ENCODE measurements around the gene MRPL44.
"Not testable (repeated sequence)": the region's sequence is repeated elsewhere in the genome, so short reads cannot be mapped to it uniquely, and the experiment has no call there.

MRPL44 gene

DNA sequence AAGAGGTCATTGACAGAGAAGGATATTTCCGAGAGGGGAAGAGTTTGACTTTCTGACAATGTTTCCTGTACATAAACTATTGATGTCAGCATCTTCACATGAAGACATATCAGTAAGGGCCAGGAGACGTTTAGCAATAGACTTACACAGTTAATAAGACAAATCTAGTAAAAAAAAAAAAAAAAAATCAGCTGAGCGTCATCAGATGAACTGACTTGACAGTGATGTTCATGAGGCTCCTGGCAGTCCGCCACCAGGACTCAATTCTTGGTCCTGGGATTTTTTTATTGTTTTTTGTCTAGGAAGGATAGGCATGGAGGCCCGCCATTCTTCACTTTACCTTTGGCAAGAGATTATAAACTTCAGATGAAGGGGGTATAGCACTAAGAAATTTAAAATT is 14.5 kb downstream of the MRPL44 start:
- no peak for DNase-seq

DNA sequence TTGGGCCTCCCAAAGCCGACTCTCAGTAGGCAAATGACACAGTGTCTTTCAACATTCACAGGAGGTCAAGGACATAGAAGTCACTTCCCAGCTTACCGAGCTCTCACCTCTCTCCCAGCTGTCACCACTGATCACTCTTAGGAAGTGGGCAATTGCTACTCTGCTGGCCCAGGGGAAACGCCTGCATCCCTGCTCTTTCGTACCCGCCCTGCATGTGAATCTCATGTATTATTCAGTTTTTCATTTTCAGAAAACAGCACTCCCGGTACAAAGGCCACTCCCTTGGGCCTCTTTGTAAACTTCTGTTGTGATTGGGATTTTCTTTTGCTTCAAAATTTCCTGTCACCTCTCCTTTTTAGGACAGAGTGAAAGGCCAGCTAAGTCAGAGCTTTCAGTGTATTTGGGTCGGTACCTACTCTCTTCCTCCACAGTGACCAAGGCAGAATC is 15.4 kb downstream of the MRPL44 start:
- DNase-seq = no peak

DNA sequence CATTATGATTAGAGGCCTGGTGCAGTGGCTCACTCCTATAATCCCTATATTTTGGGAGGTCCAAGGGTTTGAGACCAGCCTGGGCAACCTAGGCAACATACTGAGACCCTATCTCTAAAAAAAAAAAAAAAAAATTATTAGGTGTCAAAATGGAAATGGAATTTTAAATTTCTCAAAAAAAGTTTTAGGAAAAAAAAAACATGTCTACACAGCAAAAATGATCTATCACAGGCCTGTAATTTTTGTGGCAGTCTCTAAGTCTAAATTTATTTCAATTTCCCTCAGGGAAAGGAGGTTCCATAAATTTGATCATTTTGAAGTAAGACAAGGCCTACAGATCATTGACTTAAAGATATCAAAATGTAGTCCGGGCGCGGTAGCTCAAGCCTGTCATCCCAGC is 16.3 kb downstream of the MRPL44 start:
- DNase-seq = no peak

DNA sequence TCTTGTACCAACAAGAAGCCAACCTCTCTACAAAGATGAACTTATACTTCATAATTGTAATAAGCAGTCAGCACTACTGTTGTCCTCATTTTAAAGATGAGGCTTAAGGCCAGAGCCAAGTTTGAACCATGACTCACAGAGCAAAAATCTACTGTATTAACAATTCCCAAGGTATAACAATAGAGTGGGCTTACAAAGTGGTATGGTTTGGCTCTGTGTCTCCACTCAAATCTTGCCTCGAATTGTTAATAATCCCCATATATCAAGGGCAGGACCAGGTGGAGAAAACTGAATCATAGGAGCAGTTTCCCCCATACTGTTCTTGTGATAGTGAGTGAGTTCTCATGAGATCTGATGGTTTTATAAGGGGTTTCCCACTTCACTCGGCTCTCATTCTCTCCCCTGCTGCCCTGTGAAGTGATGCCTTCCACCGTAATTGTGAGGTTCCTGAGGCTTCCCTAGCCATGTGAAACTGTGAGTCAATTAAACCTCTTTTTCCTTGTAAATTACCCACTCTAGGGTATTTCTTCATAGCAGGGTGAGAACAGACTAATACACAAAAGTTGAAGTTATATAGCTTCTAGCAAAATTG is 19.5 kb downstream of the MRPL44 start:
- DNase-seq = no peak

DNA sequence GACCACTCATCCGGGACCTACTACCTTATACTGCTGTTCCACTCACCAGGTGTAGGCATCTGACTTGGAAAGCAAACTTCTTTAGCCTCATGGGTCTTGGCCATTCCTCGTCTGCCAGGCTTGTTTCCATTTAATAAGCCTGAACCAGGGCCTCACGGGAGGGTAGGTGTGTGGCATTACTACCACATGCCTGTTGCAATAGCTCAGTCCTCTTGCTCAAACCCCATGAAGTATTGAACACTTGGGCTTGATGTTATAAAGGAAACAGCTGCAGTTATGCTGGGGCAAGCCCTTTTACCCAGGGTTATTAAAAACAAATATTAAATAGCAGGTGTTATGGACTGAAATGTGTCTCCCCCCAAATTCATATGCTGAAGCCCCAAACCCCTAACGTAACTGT is 21.2 kb downstream of the MRPL44 start:
- no peak for DNase-seq

DNA sequence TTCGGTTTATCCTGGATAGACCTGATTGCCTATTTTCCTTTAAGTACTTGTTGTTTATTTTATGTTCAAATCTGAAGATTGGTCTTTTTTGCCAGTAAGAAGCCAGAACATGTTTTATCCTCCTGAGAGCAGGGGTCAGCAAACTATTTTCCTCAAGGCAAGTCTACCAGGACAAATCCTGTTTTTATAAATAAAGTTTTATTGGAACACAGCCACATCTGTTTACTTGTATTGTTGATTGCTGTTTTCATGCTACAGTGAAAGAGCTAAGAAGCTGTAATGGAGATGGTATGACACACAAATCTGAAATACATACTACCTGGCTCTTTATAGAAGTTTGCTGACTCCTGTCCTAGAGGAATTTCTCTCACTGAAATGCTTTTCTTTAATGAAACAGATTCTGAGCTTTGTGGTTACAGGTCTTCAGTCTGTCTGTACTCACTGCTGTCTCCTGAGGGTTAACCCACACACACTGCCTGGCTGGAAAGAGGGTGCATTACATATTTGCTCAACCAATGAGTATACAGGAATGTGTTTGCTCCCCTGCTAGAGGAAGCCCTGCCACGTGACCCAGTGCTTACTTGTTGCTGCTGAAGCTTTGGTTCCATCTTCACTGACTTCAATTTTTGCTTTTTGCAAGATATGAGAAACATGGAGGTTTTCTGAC is 22.6 kb downstream of the MRPL44 start:
- DNase-seq = no peak

DNA sequence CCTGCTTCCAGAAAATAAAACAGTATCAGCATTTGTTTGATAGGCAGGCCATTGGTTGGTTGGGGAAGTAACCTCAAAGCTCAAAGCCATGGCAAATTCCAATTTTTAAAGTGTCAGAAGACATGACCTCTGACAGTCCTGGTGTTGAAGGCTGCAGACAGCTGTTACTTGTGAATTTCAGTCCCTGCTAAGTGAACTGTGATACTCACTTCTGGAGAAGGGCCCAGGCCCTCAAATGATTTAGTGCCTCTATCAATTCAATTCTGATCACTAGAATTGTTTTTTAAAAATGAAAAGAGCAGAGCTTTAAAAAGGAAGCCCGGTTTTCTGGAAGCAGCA is 23.1 kb downstream of the MRPL44 start:
- DNase-seq = no peak

DNA sequence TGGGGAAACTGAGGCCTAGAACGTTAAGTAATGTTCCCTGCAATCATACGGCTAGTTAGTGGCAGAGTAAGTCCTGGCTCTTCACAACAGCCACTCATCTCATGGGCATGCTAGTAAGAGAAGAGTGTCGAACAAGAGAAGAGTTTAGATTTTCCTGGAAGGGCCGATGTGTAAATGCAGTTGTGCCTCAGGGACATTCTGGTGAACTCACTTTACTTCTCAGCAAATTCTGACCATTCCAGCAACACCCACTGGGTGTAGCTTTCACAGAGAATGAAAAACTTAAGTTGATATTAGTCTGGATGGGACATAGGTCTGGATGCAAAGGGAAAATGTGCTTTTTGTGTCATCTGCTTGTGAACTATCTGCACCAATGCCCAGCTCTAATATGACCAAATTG is 23.5 kb downstream of the MRPL44 start:
- no peak for DNase-seq

DNA sequence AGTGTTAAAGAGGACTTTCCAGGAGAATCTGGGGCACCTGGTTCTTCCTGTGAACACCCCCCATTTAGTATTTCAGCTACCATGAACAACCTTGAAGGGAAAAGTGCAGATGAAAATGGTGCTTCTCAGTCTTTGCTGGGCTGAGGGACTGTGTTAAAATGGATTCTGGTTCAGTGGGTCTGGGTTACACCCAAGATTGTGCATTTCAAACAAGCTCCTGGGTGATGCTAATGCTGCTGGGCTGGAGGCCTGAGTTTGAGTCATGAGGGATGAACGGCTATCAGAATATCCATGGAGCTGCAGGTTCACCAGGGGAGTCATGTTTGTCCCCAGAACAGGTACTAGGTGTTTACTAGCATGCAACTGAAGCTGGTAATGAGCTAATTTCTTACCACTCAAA is 24.0 kb downstream of the MRPL44 start:
- no peak for DNase-seq

DNA sequence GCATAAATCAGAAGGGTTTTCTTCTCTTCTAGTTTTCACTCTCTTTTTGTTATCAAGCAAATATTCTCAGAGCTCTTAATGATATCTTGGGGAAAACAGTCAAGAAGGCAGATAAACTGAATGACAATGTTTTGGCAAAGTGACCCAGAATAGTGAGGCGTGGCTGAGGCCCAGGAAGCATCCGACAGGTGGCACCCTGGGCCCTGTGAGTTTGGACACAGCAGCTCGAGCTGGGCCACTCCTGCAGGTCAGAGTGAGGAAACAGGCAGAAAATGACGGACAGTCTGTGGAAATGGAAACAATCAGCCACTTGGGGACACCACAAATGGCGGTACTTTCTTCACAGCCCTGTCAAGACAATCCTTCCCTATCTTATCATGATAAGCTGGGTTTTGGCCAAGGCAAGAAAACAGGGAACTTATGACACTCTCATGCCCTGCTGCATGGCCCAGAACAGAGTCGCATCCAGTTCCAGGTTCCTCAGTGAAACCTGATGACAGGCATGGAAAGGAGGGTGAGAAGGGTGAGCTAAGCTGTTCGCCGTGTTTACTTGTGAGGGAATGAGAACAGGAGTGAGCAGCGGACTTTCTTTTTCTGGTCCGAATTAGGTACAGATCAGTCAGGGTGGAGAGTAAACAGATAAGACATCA is 32.1 kb downstream of the MRPL44 start:
- no peak for DNase-seq

DNA sequence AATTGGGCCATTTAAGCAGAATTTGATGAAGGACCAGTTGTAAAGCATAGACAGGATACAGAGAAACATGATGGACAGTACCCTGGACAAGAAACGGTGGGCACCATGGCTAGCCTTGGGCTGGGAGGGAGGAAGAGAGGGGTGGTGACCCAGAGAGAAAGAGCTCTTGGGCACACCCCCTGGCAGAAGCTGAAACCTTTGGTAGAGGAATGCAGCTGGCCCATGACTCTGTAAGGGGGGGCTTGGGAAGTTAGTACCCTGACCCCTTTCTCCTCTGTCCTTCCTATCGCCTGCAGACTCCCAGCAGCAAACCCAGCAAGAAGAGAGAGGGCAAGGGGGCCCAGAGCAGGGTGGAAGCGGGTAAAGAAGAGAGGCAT is 32.6 kb downstream of the MRPL44 start:
- DNase-seq = no peak

DNA sequence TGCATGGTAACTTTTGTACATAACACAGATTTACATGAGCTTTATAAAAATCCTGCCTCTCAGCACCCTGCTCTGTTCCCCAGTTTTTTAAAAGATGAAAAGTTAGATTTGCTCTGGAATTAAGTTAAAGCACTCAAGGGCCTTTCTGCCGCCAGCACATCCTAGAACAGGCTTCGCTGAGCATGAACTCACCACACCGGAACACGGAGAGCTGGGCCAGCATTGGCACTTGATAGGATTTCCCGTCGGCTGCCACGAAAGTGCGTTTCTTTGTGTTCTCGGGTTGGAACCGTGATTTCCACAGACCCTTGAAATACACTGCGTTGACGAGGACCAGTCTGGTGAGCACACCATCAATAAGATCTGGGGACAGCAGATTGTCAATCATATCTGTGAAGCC is 34.3 kb downstream of the MRPL44 start:
- DNase-seq = no peak

DNA sequence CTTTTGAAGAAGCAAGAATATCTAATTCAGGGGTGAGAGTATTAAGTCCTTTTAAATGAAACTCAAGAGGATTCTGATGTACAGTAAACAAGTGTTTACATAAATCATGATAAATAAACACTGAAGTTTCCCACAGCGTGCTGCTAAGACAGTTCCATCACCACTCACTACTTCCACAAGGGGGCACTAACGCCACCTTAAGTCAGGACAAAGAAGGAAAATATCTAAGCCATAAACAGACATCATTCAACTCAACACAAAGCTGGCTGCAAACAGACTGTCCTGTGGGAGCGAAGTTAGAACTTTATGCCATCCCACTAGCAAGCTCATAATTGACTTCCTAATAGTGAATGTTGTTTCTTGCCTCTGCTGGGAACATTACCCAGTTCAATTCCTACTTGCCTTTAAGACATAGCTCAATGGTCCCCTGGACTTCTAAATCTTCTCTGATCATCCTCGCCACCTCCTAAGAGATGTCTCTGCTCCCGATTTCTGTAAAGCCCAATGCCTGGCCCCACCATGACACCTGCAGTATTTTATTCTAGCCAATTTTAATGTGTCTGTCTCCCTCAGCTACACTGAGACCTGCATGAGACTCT is 36.5 kb downstream of the MRPL44 start:
- peak in 4 of 5 experiments; percentile 17 to 64 (median 33) for DNase-seq

DNA sequence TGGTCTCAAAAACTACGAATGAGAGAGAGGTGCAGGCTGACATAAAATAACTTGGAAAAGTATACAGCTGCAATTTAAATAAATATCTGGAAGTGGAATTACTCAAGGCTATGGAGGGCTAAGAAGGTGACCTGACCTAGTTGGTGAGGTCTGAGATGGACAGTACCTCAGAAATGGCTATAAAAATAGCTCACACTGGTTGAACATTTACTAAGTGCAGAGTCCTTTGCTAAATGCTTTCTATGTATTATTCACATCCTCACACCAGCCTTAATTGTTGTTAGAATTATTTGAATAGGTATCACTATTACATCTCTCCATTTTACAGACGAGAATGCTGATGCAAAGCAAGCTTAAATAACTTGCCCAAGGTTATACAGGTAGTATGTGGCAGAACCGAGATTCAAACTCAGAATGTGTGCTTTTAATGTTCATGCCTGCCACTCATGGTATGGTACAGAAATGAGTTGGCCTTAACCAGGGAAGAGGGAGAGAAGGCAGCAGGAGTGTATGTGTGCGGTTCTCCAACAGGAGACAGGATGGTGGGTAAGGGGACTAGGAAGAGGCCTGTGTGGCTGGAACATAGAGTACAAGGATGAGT is 37.4 kb downstream of the MRPL44 start:
- no peak for DNase-seq

DNA sequence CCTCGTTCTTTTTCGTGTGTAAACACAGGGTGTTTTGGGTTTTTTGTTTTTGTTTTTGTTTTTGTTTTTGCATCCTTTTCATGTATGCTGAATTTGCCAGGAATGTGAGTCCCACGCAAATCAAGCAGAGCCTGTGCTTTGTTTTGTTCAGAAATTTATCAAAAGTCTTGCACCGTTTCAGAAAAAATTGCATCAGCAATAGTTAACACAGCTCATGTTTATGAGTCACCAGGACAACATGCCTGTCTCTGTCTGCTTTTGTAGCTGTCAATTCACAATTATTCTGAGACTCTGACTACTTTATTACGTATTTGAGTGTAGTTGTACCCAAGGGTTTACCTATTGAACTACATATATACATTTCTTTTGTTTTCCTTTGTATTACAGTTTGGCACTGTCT is 38.3 kb downstream of the MRPL44 start:
- no peak for DNase-seq

DNA sequence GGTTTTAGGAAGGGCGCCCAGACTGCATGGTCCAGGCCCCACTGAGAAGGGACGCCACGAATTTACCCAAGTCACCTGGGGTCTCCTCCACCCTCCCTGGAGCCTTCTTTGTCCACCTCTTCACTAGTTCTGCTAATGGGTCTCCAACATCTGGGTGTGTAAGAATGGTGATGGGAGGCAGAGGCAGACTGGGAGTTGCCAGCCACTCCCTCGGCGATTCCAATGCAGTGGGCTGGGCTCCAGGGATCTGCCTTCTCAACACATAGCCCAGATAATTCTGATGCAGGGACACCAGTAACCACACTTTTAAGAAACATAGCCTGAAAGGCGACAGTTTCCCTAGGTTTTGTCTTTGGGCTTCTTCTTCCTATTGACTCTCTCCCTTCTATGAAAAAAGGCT is 39.1 kb downstream of the MRPL44 start:
- no peak for DNase-seq

DNA sequence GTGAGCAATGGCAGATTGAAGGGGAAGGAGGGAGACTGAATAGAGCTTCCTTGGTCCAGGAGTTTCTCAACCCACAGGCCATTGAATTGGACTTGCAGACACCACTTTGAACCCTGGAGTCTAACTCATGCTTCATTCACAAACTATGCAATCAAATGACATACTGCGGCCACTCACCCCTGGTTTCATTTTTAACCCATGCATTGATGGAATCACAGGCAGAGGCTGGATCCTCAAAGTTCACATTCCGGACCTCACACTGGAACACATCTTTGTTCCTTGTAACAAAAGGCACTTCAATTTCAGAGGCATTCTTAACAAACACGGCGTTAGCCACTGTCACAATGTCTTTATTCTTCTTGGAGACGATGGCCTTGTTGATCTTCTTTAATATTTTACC is 40.7 kb downstream of the MRPL44 start:
- DNase-seq = no peak

DNA sequence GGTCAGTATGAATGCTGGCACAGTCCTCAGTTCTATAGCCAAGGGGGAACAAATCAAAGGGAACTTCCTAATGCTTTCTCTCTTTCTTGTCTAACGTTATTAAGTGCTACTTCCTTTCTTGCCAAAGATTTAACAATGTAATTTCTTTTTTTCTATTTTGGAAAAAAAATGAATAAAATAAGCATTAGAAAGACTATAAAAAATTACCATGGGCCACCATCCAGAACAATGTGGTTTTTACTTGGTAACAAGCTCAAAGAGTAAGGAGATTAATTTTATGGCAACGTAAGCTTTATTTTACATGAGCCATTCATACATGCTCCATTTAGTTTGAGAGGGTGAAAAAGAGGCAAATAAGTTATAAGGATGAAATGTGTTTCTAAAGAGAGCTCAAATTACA is 41.7 kb downstream of the MRPL44 start:
- no peak for DNase-seq

DNA sequence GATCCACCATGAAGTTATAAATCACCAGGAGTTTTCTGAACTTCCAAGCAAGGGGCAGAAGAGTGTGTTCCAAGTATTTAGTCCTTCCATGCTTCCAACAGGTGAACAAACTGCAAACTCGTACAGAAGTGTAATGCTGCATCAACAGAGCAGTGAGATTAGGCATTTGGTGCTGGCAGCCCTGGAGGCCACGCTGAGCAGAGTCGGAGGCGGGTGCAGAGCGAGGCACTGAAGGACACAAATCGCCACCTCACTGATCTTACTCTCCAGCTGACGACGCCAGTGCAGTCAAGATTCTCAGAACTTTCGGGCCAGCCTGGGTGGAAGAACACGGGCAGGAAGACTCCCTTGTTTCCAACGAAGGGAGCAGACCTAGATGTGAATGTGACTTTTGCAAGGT is 42.6 kb downstream of the MRPL44 start:
- no peak for DNase-seq

DNA sequence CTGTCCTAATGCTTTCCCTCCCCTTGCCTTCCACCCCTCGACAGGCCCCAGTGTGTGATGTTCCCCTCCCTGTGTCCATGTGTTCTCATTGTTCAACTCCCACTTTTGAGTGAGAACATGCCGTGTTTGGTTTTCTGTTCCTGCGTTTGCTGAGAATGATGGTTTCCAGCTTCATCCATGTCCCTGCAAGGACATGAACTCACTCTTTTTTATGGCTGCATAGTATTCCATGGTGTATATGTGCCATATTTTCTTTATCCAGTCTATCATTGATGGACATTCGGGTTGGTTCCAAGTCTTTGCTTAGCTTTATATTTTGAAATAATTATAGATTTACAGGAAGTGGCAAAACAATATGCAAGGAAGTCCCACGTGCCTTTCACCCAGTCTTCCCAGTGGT is 43.4 kb downstream of the MRPL44 start:
- not testable (repeated sequence) for DNase-seq

DNA sequence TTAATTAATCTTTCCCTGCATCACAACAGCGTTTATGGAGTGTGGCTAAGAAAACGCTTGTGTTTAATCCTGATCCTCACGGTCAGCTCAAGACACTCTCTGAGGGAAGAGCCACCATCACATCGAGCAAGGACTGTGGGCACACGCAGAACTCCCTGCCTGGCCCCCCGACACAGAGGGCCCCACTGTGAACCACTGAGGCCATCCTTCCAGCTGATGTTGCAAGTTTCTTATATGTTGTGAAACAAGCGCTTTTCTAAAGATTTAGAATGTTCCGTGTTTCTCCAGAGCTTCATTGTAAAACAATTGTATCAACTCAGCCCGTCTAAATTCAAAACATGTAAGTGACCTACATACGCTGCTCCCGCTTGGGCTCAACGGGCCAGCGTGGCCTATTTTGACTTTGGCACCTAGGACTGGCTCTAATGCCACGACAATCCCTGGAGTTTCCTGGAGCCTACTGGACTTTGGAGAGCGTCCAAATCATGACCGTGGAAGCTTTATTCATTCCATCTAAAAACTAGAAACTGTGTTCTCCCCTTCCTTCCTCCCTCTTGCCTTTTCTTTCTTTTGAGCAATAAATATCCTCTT is 46.9 kb downstream of the MRPL44 start:
- DNase-seq = no peak

DNA sequence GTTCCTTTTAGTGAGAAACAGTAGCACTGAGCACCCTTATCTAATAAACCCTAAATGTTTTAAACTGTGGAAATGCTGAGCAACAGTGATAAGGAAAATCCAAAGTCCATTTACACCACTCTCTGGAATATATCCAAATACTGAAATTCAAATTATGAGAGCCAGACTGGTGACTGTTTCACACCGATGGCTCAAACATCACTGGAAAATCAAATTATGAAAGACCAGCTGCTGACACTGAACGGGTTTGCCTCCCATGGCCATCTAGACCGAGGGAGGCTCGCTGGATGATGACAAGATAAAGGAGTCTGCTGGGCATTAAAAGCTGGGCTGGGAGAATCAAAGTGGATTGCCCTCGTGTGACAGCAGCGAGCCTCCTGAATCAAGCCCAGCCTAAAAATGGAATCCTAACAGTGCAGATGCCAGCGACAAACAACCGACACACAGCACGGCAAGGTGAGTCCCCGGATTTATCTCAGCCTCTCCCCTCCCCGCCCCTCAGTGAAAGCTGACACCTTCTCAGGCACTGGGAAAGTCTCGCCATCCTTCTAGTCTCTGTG is 51.5 kb downstream of the MRPL44 start:
- no peak for DNase-seq
